KOPT-K1 (cell line): ENCODE data around the gene ITIH4.

ENCODE experiments used
- H3K27ac ChIP-seq: fragments of 200-600 bp; sonication (generic); 2 replicates; pipeline ENCODE4 v1.5.1; 2016; ENCODE audit warnings: antibody characterized with exemption, mild to moderate bottlenecking, low read depth, low read length; ENCODE audit not compliant: poor library complexity, severe bottlenecking
- H3K36me3 ChIP-seq: fragments of 200-600 bp; sonication (generic); 2 replicates; pipeline ENCODE4 v1.5.1; 2017; ENCODE audit warnings: antibody characterized with exemption, mild to moderate bottlenecking, low read length, moderate library complexity; ENCODE audit not compliant: insufficient read depth
- H3K9me3 ChIP-seq: fragments of 200-600 bp; sonication (generic); 2 replicates; pipeline ENCODE4 v1.5.1; 2017; ENCODE audit warnings: antibody characterized with exemption, low read length, mild to moderate bottlenecking; ENCODE audit not compliant: insufficient read depth, poor library complexity, severe bottlenecking

The ITIH4 gene

GRCh38 chr3:52843881-52844280 lies 13.4 kb upstream of the ITIH4 start:
- H3K9me3 ChIP-seq, result no peaks in the 10 kb centered on the region
- H3K36me3 ChIP-seq, result peaks cover 41% of the 10 kb centered on the region; the same call in 1 of the 2 replicates
- H3K27ac ChIP-seq, result no peak overlapping the region

- H3K27ac ChIP-seq, result no peak overlapping the region
- H3K36me3 ChIP-seq, result peaks cover 35% of the 10 kb centered on the region; the same call in 1 of the 2 replicates
Measured at GRCh38 chr3:52843108-52843865, 12.8 kb upstream of the ITIH4 start.

GRCh38 chr3:52842424-52842823 lies 12.0 kb upstream of the ITIH4 start:
- Histone ChIP-seq H3K27ac (no peak overlapping the region), H3K36me3 (peaks cover 32% of the 10 kb centered on the region; the same call in 1 of the 2 replicates), H3K9me3 (no peaks in the 10 kb centered on the region)

More at GRCh38 chr3:52843108-52843865, 12.8 kb upstream of the ITIH4 start:
- H3K9me3 ChIP-seq, result no peaks in the 10 kb centered on the region

GRCh38 chr3:52841981-52842340 lies 11.5 kb upstream of the ITIH4 start:
- H3K9me3 ChIP-seq, result no peaks in the 10 kb centered on the region
- no peak overlapping the region for H3K27ac ChIP-seq
- H3K36me3 ChIP-seq, result peaks cover 32% of the 10 kb centered on the region; the same call in 1 of the 2 replicates

GRCh38 chr3:52841211-52841980 lies 10.9 kb upstream of the ITIH4 start:
- H3K27ac ChIP-seq, result no peak overlapping the region
- no peaks in the 10 kb centered on the region for H3K9me3 ChIP-seq
- H3K36me3 ChIP-seq, result peaks cover 33% of the 10 kb centered on the region; the same call in 1 of the 2 replicates

GRCh38 chr3:52839892-52840545 lies 9.5 kb upstream of the ITIH4 start:
- no peak overlapping the region for H3K27ac ChIP-seq
- peaks cover 39% of the 10 kb centered on the region; the same call in 1 of the 2 replicates for H3K36me3 ChIP-seq
- H3K9me3 ChIP-seq, result no peaks in the 10 kb centered on the region

- H3K27ac ChIP-seq, result peak overlapping the region; percentile 3
- no peaks in the 10 kb centered on the region for H3K9me3 ChIP-seq
- peaks cover 39% of the 10 kb centered on the region; the same call in 1 of the 2 replicates for H3K36me3 ChIP-seq
Measured at GRCh38 chr3:52839268-52839575, 8.8 kb upstream of the ITIH4 start.

GRCh38 chr3:52838561-52839267 lies 8.2 kb upstream of the ITIH4 start:
- H3K36me3 ChIP-seq, result peaks cover 35% of the 10 kb centered on the region; the same call in 1 of the 2 replicates
- no peaks in the 10 kb centered on the region for H3K9me3 ChIP-seq
- peak overlapping the region; percentile 3 for H3K27ac ChIP-seq

GRCh38 chr3:52836986-52837385 lies 6.5 kb upstream of the ITIH4 start:
- Histone ChIP-seq H3K9me3 (no peaks in the 10 kb centered on the region), H3K36me3 (peaks cover 31% of the 10 kb centered on the region; the same call in 1 of the 2 replicates), H3K27ac (peak overlapping the region; percentile 3)

GRCh38 chr3:52836471-52836845 lies 6.0 kb upstream of the ITIH4 start:
- Histone ChIP-seq H3K27ac (no peak overlapping the region), H3K36me3 (peaks cover 26% of the 10 kb centered on the region; the same call in 1 of the 2 replicates), H3K9me3 (no peaks in the 10 kb centered on the region)

- Histone ChIP-seq H3K36me3 (peaks cover 21% of the 10 kb centered on the region; the same call in 1 of the 2 replicates), H3K27ac (no peak overlapping the region), H3K9me3 (no peaks in the 10 kb centered on the region)
Measured at GRCh38 chr3:52835766-52836470, 5.4 kb upstream of the ITIH4 start.

- Histone ChIP-seq H3K27ac (no peak within 1 kb of the TSS), H3K36me3 (0 out of 2 replicates have a peak, but pooled peaks cover 12% of the 10 kb centered on the region)
Measured at GRCh38 chr3:52834871-52835501, 4.5 kb upstream of the ITIH4 start, which contains the start of gene MUSTN1. MUSTN1 (minus strand) TSS chr3:52835019; CDS start chr3:52834948, 71 bp downstream.

GRCh38 chr3:52833202-52833601 lies 2.7 kb upstream of the ITIH4 start:
- Histone ChIP-seq H3K27ac (no peak overlapping the region), H3K36me3 (0 out of 2 replicates have a peak, but pooled peaks cover 12% of the 10 kb centered on the region), H3K9me3 (no peaks in the 10 kb centered on the region)

More at GRCh38 chr3:52834871-52835501, 4.5 kb upstream of the ITIH4 start, which contains the start of gene MUSTN1:
- H3K9me3 ChIP-seq, result no peaks in the 10 kb centered on the region
